Activated naive CD8-positive, alpha-beta T cell (primary cell): Measurements from ENCODE around the gene ZFYVE9.

Experiments used
- H3K27ac Mint-ChIP-seq: one replicate; pipeline ENCODE4 v1.8.0; 2021; ENCODE audit warnings: mixed read lengths
- H3K27me3 Mint-ChIP-seq: one replicate; pipeline ENCODE4 v1.8.0; 2021; ENCODE audit warnings: mixed read lengths
- H3K36me3 Mint-ChIP-seq: one replicate; pipeline ENCODE4 v1.8.0; 2021; ENCODE audit warnings: mixed read lengths
- H3K4me1 Mint-ChIP-seq: one replicate; pipeline ENCODE4 v1.8.0; 2021; ENCODE audit warnings: low read depth, mixed read lengths
- H3K4me3 Mint-ChIP-seq: one replicate; pipeline ENCODE4 v1.8.0; 2021; ENCODE audit warnings: mild to moderate bottlenecking, mixed read lengths
- H3K9me3 Mint-ChIP-seq: one replicate; pipeline ENCODE4 v1.8.0; 2021; ENCODE audit warnings: low read depth, mixed read lengths

The ZFYVE9 gene

DNA sequence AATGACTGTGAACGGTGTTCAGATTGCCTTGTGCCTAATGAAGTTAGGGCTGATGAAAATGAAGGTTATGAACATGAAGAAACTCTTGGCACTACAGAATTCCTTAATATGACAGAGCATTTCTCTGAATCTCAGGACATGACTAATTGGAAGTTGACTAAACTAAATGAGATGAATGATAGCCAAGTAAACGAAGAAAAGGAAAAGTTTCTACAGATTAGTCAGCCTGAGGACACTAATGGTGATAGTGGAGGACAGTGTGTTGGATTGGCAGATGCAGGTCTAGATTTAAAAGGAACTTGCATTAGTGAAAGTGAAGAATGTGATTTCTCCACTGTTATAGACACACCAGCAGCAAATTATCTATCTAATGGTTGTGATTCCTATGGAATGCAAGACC, 96.6 kb downstream of the ZFYVE9 start:
- Mint-ChIP-seq H3K36me3 (peaks cover 8% of the 10 kb centered on the region), H3K4me1 (peaks cover 10% of the 10 kb centered on the region), H3K4me3 (no peak overlapping the region), H3K27me3 (no peaks in the 10 kb centered on the region), H3K9me3 (no peaks in the 10 kb centered on the region), H3K27ac (no peak overlapping the region)

DNA sequence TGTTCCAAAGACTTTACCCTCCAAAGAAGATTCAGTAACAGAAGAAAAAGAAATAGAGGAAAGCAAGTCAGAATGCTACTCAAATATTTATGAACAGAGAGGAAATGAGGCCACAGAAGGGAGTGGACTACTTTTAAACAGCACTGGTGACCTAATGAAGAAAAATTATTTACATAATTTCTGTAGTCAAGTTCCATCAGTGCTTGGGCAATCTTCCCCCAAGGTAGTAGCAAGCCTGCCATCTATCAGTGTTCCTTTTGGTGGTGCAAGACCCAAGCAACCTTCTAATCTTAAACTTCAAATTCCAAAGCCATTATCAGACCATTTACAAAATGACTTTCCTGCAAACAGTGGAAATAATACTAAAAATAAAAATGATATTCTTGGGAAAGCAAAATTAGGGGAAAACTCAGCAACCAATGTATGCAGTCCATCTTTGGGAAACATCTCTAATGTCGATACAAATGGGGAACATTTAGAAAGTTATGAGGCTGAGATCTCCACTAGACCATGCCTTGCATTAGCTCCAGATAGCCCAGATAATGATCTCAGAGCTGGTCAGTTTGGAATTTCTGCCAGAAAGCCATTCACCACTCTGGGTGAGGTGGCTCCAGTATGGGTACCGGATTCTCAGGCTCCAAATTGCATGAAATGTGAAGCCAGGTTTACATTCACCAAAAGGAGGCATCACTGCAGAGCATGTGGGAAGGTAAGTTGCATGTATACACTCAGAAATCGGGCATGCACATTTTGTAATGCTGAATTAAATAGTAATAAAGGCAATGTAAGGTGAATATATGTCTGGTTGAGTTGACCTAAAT, 97.2 kb downstream of the ZFYVE9 start:
- peaks cover 8% of the 10 kb centered on the region for H3K36me3 Mint-ChIP-seq
- H3K4me1 Mint-ChIP-seq, result peaks cover 10% of the 10 kb centered on the region
- H3K27me3 Mint-ChIP-seq, result no peaks in the 10 kb centered on the region
- H3K27ac Mint-ChIP-seq, result no peak overlapping the region
- no peak overlapping the region for H3K4me3 Mint-ChIP-seq
- no peaks in the 10 kb centered on the region for H3K9me3 Mint-ChIP-seq

DNA sequence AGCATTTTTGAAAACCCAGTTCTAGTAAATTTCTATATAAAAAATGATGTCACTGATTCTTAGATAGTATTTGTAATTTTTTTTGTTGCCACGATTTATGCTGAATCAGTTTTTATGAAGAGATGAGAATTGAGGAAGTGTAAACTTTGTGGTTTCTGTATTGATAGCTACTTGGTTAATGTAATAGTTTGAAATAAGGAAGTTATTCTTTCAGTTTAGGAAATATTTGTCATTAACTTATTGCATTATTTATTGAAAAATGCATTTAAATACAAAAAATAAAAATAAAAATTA, 97.8 kb downstream of the ZFYVE9 start:
- Mint-ChIP-seq H3K27me3 (no peaks in the 10 kb centered on the region), H3K4me1 (peaks cover 10% of the 10 kb centered on the region), H3K4me3 (no peak overlapping the region), H3K27ac (no peak overlapping the region), H3K9me3 (no peaks in the 10 kb centered on the region), H3K36me3 (peaks cover 8% of the 10 kb centered on the region)

DNA sequence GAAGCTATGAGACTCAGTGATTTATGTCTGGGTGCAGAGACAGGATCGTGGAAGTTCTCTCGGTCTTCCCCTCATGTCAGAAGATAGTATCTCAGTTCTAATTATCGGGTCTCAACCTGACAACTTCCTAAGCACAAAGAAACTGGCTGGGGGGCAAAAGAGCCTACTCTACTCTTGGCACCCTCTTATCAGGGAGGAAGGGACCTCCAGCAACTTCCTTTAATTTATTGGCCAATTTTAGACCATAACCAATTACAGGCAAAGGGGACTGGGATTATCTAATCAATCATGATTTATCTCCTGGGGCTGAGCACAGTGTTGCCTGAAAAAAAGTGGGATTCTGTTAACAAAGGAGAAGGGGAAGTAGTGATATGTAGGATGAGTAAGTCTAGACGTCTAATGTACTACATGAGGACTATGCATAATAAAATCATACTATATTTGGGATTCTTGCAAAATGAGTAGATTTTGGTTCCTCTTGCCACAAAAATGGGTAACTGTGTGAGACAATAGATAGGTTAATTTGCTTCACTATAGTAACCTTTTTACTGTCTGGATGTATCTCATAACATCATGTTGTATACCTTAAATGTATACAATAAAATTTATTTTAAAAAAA, 98.8 kb downstream of the ZFYVE9 start:
- Mint-ChIP-seq H3K9me3 (no peaks in the 10 kb centered on the region), H3K4me1 (peaks cover 10% of the 10 kb centered on the region), H3K36me3 (peaks cover 8% of the 10 kb centered on the region), H3K27ac (no peak overlapping the region), H3K27me3 (no peaks in the 10 kb centered on the region), H3K4me3 (no peak overlapping the region)

DNA sequence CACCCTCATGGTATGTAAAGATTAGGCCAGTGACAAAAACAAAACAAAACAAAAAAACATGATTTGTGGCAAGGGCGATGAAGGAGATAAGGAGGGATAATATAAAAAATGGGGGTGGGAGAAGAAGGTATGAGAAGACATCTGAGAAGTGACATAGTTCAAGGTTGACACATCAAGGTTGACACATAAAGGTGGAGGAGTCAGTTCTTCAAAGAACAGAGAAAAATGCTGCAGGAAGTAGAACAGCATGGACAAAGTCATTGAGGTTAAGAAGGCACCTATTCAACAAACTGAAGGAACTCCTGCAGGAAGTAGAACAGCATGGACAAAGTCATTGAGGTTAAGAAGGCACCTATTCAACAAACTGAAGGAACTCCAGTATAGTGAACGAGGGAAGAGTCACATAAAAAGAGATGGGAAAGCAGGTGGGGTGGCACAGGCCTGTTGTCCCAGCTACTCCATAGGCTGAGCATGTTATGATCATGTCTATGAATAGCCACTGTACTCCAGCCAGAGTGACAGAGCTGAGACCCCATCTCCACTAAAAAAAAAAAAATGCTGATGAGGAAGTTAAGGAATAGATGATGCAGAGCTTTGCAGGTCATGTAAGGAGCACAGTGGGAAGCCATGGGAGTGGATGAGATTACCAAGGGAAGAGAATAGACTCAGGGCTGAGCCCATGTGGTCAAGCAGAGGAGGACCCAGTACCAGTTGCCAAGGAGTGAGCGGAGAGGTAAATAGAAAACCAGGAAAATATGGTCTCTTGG, 101.5 kb downstream of the ZFYVE9 start:
- Mint-ChIP-seq H3K36me3 (peaks cover 4% of the 10 kb centered on the region), H3K4me3 (no peak overlapping the region), H3K27ac (no peak overlapping the region), H3K27me3 (no peaks in the 10 kb centered on the region), H3K4me1 (peaks cover 10% of the 10 kb centered on the region), H3K9me3 (no peaks in the 10 kb centered on the region)

DNA sequence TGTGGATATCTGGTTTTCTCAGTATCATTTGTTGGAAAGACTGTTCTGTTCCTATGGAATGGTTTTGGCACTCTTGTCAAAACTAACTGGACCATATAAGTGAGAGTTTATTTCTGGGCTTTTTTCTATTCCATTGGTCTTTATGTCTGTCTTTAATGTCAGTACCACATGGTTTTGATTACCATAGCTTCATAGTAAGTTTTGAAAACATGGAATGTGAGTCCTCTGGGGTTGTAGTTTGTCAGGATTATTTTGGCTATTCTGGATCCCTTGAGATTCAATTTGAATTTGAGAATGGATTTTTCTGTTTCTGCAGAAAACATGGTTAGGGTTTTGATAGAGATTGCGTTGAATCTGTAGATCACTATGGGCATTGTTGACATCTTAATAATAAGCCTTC, 107.9 kb downstream of the ZFYVE9 start:
- H3K4me1 Mint-ChIP-seq, result peaks cover 2% of the 10 kb centered on the region
- H3K27me3 Mint-ChIP-seq, result no peaks in the 10 kb centered on the region
- H3K4me3 Mint-ChIP-seq, result no peak overlapping the region
- H3K27ac Mint-ChIP-seq, result no peak overlapping the region
- H3K9me3 Mint-ChIP-seq, result no peaks in the 10 kb centered on the region
- H3K36me3 Mint-ChIP-seq, result peaks cover 18% of the 10 kb centered on the region

DNA sequence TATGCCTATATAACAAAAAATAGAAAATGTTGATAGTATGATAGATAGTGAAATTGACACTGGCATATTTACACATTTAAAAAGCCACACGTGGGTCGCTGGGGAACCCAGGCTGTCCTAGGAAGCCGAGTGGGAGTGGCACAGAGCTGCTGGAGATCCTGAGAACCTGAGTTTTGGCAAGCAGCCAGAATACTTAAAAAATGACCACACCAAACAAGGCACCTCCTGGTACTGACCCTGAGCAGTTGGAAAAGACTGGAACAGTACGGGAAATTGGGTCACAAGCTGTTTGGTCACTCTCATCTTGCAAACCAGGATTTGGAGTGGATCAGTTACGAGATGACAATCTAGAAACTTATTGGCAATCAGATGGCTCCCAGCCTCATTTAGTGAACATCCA, 111.5 kb downstream of the ZFYVE9 start:
- Mint-ChIP-seq H3K9me3 (no peaks in the 10 kb centered on the region), H3K27ac (no peak overlapping the region), H3K4me1 (peaks cover 2% of the 10 kb centered on the region), H3K27me3 (no peaks in the 10 kb centered on the region), H3K4me3 (no peak overlapping the region), H3K36me3 (peaks cover 16% of the 10 kb centered on the region)

DNA sequence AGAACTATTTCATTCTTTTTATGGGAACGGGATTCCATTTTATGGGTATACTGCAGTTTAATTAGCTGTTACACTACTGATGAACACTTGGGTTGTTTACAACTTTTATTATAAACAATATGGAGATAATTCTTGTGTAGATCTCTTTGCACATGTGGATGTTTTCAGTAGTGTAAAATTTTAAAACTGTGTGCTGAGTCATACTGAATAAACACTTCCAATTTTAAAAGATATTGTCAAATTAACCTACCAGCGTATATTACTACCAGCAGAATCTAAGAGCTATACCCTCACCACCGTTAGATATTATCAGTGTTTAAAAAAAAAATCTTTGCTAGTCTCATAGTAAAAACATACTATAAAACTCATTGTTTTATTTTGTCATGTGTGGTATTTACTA, 118.0 kb downstream of the ZFYVE9 start:
- Mint-ChIP-seq H3K27me3 (no peaks in the 10 kb centered on the region), H3K9me3 (no peaks in the 10 kb centered on the region), H3K4me1 (no peaks in the 10 kb centered on the region), H3K4me3 (no peak overlapping the region), H3K27ac (no peak overlapping the region), H3K36me3 (peaks cover 4% of the 10 kb centered on the region)

DNA sequence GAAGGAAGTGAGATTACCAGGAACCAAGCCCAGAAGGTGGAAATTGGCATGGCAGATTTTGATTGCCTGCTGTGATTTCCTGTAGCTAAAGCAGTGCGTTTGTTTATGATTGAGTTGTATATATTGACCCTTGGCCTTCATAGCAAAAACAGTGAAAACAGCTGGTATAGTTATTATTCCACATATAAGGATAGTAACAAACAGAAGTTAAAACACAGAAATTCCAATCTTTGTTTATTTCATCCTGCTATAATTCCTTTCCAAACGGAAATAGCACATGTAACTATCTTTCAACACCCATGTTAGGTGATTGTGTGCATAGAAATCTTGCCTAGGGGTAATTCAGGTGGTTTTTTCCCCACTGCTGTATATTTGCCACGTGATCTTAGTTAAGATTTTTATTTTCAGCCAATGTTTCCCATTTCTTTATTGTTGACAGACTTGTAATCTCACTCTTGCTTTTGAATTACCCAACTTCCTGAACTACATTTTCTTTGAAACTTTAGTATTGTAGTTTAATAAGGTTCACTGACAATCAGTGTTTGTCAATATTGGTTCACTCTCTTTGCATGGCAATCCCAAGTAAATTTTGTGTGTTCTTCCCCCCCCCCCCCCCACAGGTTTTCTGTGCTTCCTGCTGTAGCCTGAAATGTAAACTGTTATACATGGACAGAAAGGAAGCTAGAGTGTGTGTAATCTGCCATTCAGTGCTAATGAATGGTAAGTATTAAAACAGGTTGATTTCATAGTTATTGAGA, 121.4 kb downstream of the ZFYVE9 start:
- Mint-ChIP-seq H3K27me3 (no peaks in the 10 kb centered on the region), H3K9me3 (no peaks in the 10 kb centered on the region), H3K4me1 (no peaks in the 10 kb centered on the region), H3K27ac (no peak overlapping the region), H3K4me3 (no peak overlapping the region), H3K36me3 (peaks cover 4% of the 10 kb centered on the region)

DNA sequence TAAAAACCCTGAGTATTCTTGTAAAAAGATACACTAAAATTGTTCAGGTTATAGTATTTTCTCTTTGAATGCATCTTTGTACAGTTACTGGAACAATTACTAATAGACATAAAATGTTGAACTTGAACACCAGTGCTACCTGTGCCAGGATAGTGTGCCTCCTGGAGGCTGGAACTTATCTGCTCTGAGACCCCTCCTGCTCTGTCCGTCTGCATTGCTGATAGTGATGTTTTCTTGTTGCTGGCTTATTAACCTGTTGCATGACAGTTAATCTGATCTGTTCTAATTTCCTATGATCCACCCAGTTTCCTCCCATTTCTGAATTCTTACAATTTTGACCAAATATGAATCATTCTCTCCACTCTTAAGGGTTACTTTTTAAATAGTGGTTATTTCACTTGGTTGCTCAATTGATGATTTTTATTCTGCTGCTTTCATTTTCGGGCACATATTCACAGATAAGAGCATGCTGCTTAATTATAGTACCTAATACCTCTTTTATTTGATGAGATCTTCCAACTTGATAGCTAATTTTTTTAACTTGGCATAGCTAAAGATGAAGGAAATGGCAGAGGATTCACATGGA, 122.7 kb downstream of the ZFYVE9 start:
- Mint-ChIP-seq H3K4me3 (no peak overlapping the region), H3K27me3 (no peaks in the 10 kb centered on the region), H3K36me3 (peaks cover 6% of the 10 kb centered on the region), H3K9me3 (no peaks in the 10 kb centered on the region), H3K4me1 (no peaks in the 10 kb centered on the region), H3K27ac (no peak overlapping the region)

DNA sequence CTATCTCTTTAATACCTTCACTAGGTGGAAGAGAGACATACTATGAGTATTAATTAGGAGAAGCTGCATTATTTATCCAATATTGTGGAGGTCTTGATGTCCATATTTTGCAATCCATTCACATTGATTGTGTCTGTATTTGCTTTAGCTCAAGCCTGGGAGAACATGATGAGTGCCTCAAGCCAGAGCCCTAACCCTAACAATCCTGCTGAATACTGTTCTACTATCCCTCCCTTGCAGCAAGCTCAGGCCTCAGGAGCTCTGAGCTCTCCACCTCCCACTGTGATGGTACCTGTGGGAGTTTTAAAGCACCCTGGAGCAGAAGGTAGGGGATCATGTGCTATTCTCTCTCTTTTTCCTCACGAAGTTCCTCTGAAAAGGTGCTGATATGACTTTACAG, 124.6 kb downstream of the ZFYVE9 start:
- H3K9me3 Mint-ChIP-seq, result no peaks in the 10 kb centered on the region
- peaks cover 5% of the 10 kb centered on the region for H3K36me3 Mint-ChIP-seq
- H3K4me3 Mint-ChIP-seq, result no peak overlapping the region
- H3K27ac Mint-ChIP-seq, result no peak overlapping the region
- no peaks in the 10 kb centered on the region for H3K4me1 Mint-ChIP-seq
- no peaks in the 10 kb centered on the region for H3K27me3 Mint-ChIP-seq

DNA sequence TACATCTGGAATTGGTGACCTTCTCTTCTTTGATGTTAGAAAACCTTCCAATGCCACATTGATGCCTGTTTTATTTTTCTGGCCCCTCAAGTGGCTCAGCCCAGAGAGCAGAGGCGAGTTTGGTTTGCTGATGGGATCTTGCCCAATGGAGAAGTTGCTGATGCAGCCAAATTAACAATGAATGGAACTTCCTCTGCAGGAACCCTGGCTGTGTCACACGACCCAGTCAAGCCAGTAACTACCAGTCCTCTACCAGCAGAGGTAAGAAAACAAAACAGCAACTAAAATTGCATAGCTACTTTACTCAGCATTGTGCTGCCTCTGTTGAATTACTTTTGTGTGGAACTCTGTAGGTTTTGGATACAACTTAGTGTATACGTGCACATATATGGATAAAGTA, 126.5 kb downstream of the ZFYVE9 start:
- H3K36me3 Mint-ChIP-seq, result peaks cover 5% of the 10 kb centered on the region
- no peaks in the 10 kb centered on the region for H3K27me3 Mint-ChIP-seq
- H3K27ac Mint-ChIP-seq, result no peak overlapping the region
- no peak overlapping the region for H3K4me3 Mint-ChIP-seq
- no peaks in the 10 kb centered on the region for H3K4me1 Mint-ChIP-seq
- H3K9me3 Mint-ChIP-seq, result no peaks in the 10 kb centered on the region

DNA sequence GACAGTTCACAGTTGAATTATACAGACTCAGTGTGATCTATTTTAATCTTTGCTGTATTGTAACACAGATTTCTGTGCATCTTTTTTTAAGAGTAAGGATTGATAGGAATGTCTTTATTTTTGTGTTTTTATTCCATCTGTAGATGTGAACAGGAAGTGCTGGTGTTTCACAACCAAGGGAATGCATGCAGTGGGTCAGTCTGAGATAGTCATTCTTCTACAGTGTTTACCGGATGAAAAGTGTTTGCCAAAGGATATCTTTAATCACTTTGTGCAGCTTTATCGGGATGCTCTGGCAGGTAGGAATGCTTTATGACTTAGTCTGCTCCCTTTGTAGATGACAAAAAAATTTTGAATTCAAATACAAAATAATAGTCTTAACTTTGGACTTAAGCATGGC, 139.6 kb downstream of the ZFYVE9 start:
- no peaks in the 10 kb centered on the region for H3K9me3 Mint-ChIP-seq
- no peaks in the 10 kb centered on the region for H3K4me1 Mint-ChIP-seq
- H3K4me3 Mint-ChIP-seq, result no peak overlapping the region
- peaks cover 5% of the 10 kb centered on the region for H3K36me3 Mint-ChIP-seq
- H3K27me3 Mint-ChIP-seq, result no peaks in the 10 kb centered on the region
- H3K27ac Mint-ChIP-seq, result no peak overlapping the region

DNA sequence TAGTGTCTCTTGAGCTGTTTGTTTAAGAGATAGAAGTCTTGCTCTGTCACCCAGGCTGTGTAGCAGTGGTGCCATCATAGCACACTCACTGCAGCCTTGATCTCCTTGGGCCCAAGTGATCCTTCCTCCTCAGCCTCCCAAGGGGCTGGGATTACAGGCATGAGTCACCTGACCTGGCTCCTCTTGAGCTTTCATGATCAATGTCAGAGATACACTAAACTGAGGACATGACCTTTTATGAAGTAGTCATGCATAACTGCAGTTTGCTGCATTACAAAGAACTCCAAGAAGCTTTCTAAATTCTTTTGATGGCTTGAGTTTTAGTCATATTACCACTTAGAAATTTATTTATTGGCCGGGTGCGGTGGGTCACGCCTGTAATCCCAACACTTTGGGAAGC, 146.4 kb downstream of the ZFYVE9 start:
- no peaks in the 10 kb centered on the region for H3K4me1 Mint-ChIP-seq
- H3K27ac Mint-ChIP-seq, result no peak overlapping the region
- no peaks in the 10 kb centered on the region for H3K36me3 Mint-ChIP-seq
- H3K9me3 Mint-ChIP-seq, result no peaks in the 10 kb centered on the region
- no peak overlapping the region for H3K4me3 Mint-ChIP-seq
- H3K27me3 Mint-ChIP-seq, result no peaks in the 10 kb centered on the region

DNA sequence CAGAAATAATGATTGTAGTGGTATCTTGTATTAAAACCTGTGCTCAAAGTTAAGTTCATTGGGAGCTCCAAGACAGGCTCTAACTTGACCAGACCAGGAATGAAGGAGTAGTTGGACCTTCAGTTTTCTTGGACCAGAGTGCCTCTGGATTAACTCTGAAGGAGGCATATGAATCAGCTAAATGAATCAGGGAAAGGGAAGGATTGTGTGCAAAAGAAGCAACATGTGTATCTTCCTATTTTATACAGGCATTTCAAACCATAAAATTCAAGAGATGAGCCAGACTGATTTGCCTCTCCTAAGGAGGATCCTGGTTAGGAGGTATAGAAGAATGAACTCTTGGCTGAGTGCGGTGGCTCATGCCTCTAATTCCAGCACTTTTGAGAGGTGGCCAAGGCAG, 152.7 kb downstream of the ZFYVE9 start:
- Mint-ChIP-seq H3K4me3 (no peak overlapping the region), H3K27me3 (no peaks in the 10 kb centered on the region), H3K27ac (no peak overlapping the region), H3K9me3 (no peaks in the 10 kb centered on the region), H3K36me3 (peaks cover 3% of the 10 kb centered on the region), H3K4me1 (no peaks in the 10 kb centered on the region)
